GM10847 (cell line): Measurements from ENCODE around the gene SMARCC1.

Experiments
- POLR2A ChIP-seq: IDR thresholded peaks from 2 replicates; pipeline ENCODE4 v1.6.1; 2011; ENCODE audit not compliant: insufficient read length; ENCODE audit errors: extremely low read depth

Gene SMARCC1

GRCh38 chr3:47661121-47661752 lies 120.5 kb downstream of the SMARCC1 start:
- TF ChIP-seq POLR2A = no peak

GRCh38 chr3:47658444-47658843 lies 123.2 kb downstream of the SMARCC1 start:
- no peak for TF ChIP-seq POLR2A

- no peak for TF ChIP-seq POLR2A
These were observed 129.6 kb downstream of the SMARCC1 start for GRCh38 chr3:47652142-47652541.

DNA sequence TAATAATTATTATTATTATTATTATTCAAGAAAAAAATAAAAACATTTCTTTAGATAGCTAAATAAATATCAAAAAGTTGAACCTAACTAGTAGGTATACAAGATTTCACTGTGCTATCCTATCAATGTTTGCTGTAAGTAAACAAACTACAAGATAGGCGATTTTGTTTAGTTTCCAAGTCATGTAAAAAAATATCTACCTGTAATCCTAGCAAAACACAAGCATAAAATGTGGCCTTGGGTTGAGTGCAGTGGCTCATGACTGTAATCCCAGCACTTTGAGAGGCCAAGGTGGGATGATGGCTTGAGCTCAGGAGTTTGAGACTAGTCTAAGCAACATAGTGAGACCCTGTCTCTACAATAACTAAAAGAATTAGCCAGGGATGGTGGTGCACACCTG lies 131.4 kb downstream of the SMARCC1 start:
- no peak for TF ChIP-seq POLR2A

DNA sequence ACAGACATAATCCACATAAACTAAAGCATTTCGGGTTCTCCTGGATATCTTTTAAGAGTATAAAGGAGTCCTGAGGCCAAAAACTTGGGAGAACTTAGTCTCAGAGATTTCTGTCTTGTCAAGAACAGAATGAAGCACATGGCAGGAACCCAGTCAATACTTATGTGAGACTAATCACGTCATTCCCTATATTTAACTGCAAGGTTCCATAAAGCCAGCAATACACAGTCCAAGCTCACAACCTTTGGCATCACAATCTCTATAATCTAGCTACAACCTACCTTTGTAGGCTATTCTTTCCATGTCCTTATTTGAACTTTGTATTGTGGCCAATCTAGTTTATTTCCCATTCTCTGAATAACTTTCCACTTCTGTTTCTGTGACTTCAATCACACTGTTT lies 134.1 kb downstream of the SMARCC1 start:
- no peak for TF ChIP-seq POLR2A

DNA sequence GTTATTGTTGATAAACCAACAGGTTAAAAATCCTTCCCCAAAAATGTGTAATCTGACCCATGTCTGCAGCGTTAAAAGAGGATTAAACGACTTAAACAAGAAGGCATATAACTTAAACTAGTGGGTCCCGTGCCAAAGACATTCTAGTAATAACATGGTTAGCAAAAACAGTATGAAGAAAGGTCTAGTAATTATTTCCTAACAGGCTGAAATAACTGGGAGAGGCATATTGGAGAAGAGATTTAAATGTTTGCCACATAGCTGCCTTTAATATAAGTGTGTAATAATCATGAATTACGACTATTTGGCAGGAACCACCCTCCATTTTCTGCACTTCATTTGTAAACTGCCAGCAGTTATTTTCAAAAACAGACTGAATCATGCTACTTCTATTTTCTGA lies 135.3 kb downstream of the SMARCC1 start:
- no peak for TF ChIP-seq POLR2A

- TF ChIP-seq POLR2A = no peak
These were observed 136.1 kb downstream of the SMARCC1 start for GRCh38 chr3:47645551-47645950.

- no peak for TF ChIP-seq POLR2A
These were observed 138.6 kb downstream of the SMARCC1 start for GRCh38 chr3:47643092-47643491.

GRCh38 chr3:47641739-47642138 lies 140.0 kb downstream of the SMARCC1 start:
- TF ChIP-seq POLR2A = no peak

GRCh38 chr3:47636921-47637320 lies 144.8 kb downstream of the SMARCC1 start:
- TF ChIP-seq POLR2A = no peak

DNA sequence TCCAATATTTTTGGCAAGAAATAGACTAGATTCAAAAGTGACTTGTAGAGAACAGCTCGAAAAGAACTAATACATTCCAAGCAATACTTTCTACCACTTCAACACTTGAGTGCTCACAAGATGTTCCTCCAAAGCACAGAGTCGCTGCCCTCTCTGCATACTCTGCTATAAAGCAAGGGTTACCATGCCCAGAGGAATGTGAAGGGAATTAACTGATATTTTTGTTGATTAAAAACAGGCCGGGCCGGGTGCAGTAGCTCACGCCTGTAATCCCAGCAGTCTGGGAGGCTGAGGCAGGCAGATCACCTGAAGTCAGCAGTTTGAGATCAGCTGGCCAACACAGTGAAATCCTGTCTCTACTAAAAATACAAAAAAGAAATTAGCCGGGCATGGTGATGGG lies 145.5 kb downstream of the SMARCC1 start:
- TF ChIP-seq POLR2A = no peak

DNA sequence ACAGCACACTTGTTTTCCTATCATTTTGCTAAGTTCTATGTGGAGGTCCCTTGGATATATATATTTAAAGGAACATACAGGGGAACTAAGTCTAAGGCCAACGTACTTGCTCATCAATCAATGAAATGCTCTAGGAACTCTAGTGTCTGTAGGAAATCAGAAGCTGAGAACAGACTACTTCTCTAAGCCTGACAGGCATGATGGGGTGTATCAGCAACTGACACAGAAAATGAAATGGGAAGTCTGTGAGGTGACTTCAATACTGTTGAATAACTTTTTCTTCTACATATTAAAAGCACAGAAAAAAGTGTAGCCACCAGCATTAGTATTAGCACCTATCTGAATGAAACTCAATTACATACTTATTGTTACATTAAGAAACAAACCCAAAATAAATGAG lies 146.2 kb downstream of the SMARCC1 start:
- no peak for TF ChIP-seq POLR2A

DNA sequence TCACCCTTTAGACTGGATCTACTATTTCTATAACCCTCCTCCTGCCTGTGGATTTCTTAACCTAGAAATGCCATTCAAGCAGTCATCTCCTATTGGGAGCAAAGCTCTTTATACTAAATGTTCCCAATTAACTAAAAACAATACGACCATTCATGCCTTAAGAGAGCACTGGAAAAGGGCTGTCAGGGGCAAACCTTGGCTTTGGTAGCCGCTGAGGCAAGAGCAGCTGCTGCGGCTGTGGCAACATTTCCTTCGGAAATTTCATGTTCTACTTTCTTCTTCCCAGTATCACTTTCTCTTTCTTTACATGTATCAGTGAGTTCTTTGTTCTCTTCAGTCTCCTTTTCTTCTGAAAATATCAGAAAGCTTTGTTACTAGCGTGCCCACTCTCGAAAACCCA lies 146.7 kb downstream of the SMARCC1 start:
- no peak for TF ChIP-seq POLR2A

DNA sequence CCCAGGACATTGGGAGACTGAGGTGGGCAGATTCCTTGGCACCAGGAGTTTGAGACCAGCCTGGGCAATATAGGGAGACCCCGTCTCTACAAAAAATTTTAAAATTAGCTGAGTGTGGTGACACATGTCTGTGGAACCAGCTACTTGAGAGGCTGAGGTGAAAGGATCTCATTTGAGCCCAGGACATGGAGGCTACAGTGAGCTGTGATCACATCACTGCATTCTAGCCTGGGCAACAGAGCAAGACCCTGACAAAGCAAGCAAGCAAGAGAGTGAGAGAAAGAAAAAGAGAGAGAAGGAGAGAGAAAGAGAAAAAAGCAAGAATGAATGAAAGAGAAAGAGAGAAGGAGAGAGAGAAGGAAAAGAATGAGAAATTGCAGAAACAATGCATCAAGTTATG lies 150.9 kb downstream of the SMARCC1 start:
- TF ChIP-seq POLR2A = no peak

GRCh38 chr3:47629770-47630169 lies 151.9 kb downstream of the SMARCC1 start:
- no peak for TF ChIP-seq POLR2A

- no peak for TF ChIP-seq POLR2A
These were observed 153.3 kb downstream of the SMARCC1 start for GRCh38 chr3:47628426-47628825.

DNA sequence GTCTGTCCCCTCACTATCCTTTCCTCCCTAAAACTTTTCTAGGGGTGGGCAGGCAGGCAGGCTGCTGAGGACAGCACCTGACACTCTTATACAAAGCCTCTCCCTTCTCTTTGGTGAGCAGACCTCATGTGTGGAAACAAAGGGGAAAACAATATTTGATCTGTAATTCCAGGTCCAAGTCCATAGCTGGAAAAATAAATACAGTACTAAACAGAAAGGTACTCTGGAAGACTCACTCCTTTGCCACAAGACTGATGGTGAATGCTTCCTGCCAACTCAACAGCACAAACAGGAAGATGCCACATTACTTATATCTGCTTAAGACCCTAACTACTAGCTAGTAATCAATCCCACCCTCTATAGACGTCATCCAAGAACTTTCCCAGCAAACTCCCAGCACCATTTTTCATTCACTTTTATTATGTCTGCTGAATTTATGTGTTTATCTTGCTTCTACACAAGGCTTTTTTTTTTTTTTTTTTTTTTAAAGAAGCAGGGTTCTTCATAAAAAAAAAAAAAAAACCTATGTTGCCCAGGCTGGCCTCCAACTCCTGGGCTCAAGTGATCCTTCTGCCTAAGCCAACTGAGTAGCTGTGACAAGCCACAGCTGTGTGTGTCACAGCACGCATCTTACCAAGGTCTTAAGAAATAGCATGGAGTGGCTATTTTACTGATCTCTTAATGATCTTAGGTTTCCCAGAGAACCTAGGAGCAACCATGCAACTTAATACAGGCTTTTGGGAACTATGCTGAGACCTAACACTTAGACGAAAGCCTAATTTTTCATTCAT lies 158.8 kb downstream of the SMARCC1 start:
- no peak for TF ChIP-seq POLR2A
